Measurements from ENCODE around the gene PRR35.

The PRR35 gene

DNA sequence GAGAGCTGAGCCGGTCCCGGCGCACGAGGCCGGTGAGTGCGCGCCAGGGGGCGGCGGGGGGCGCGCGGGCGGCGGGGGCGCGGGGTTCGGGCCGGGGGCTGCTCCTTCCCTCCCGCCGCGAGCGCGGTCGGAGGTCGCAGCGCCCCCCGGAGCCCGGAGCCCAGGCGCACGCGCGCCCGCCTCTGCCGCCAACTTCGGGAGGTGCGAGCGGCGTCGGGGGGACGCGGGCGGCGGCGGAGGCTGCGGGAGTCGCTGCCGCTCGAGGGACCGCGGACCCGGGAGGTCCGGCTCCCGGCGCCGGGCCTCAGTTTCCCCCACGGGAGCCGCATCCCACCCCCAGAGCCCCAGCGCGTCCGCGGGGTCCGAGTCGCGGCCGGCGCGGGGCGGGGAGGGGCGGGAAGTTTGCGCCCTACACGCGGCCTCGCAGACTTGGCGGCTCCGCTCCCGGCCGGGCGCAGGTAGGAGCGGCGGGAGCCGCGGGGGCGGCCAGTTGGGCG lies at the start of gene PRR35:
Gene PRR35, plus strand, starts transcription at position 191 of the 497 bp plus-strand sequence. CDS start 2,901 bp downstream, outside the sequence.
- DNase-seq (ENCODE audit: extremely low read depth in 1 of 2, low read depth in 1 of 2), result no peak

DNA sequence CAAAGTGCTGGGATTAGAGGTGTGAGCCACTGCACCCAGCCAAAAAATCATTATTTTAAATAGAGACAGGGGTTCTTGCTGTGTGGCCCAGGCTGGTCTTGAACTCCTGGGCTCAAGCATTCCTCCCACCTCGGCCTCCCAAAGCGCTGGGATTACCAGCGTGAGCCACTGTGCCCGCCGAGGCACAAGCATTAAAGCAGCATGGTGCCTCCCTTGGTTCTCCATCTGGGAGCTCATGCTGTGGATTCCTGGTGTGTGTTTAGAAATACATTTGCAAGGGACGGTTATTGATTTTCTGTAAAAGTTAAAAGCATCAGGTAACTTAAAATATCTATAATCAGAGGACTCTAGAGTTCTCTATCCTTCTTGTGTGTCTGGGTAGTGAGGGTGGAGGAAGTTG lies 47.4 kb upstream of the PRR35 start:
- DNase-seq (ENCODE audit: extremely low read depth in 1 of 2, low read depth in 1 of 2), result no peak

DNA sequence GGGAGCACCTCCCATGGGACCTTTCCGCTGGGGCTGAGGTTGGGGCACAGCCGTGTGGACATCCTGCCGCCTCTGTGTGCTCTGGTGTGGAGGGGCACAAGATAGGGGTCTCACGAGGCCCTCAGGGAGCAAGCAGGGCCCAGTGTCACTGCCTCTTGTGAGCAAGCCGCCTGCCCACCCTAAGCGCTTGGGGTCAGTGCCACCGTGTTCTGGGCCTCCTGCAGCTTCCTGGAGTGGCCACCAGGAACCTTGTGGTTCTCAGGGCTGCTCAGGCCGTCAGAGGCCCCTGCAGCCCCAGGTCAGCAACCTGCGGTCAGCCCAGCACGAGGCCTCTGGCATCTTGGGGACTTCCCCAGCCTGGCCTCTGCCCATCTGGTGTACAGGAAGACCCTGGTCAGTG lies 46.2 kb upstream of the PRR35 start:
- DNase-seq (ENCODE audit: extremely low read depth in 1 of 2, low read depth in 1 of 2), result no peak

DNA sequence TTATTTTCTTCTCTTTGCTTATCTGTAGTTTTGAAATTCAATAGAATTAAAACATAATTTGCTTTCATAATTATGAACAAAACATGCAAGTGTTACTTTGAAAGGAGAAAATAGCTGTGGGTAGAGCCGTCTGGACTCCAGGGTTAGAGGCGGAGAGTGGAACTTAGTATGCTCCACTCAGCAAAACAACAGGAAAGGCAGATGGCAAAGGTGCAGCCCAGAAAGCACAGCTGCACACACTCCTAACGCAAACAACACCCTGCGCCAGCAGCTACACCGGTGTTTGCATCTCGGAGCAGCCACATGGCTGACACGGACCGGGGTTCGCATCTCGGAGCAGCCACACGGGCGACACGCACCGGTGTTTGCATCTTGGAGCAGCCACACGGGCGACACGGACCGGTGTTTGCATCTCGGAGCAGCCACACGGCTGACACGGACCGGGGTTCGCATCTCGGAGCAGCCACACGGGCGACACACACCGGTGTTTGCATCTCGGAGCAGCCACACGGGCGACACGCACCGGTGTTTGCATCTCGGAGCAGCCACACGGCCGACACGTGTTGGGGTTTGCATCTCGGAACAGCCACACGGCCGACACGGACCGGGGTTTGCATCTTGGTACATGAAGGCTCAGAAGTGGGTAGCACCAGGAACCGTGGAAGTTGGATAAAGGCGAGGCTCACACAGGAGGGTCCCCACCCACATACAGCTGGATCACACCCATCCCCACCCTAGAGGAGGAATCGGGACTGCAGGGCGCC lies 44.8 kb upstream of the PRR35 start:
- no peak for DNase-seq (ENCODE audit: extremely low read depth in 1 of 2, low read depth in 1 of 2)

DNA sequence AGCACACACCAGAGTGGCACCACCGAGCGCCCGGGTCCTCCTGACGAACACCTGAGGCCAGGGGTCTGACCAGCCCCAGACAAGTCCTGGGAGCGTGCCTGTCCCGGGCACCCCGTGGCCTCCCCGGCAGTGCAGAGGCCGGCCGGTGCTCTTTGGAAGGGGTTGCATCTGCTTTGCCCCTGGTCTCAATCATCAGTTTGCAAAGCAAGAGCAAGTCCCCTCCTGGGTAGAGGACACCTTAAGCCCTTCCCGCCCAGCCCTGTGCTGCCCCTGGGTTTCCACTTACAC lies 44.3 kb upstream of the PRR35 start:
- no peak for DNase-seq (ENCODE audit: extremely low read depth in 1 of 2, low read depth in 1 of 2)

DNA sequence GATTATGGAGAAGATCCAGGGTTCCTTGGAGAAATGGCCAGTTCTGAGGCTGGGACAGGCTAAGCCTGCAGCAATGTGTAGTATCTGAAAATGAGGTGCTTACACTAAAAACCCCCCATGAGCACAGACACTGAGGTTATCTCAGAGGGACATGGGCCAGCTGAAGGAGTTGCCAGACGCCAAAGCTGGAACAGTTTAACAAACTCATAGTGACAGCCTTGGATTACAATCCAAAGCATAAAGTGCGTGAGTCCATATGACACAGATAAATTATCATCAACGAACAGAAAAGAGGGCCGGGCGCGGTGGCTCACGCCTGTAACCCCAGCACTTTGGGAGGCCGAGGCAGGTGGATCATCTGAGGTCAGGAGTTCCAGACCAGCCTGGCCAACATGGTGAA lies 43.9 kb upstream of the PRR35 start:
- no peak for DNase-seq (ENCODE audit: extremely low read depth in 1 of 2, low read depth in 1 of 2)

DNA sequence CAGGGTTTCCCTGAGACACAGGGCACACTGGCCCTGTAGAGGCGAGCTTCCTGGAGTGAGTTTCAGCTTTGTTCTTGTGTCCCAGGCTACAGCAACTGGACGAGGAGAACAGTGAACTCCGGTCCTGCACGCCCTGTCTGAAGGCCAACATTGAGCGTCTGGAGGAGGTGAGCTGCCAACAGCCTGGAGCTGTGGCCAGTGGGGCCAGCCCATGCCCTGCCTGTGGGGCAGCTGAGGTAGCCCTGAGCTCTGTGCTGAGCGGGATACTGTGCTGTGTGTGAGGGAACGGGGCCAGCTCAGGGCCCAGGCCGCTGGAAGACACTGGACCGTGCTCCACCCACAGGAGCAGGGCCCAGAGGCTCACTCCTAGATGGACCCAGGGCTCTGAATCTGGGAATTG lies 41.3 kb upstream of the PRR35 start:
- DNase-seq (ENCODE audit: extremely low read depth in 1 of 2, low read depth in 1 of 2), result no peak

DNA sequence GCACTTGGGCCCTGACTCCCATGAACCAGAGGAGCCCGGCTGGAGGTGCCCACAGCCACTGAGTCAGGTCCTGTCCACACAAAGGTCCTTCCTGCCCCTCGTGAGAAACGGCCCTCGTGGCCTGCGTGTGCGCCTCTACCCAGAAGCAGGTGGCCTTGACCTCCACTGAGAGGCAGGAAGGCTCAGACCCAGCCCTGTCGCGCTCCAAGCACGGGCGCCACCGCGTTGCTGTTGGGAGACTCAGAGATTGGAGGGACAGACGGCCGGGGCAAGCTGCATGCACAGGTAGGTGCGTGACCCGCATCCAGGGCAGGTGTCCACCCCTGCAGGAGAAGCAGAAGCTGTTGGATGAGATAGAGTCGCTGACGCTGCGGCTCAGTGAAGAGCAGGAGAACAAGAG lies 40.8 kb upstream of the PRR35 start:
- no peak for DNase-seq (ENCODE audit: extremely low read depth in 1 of 2, low read depth in 1 of 2)

DNA sequence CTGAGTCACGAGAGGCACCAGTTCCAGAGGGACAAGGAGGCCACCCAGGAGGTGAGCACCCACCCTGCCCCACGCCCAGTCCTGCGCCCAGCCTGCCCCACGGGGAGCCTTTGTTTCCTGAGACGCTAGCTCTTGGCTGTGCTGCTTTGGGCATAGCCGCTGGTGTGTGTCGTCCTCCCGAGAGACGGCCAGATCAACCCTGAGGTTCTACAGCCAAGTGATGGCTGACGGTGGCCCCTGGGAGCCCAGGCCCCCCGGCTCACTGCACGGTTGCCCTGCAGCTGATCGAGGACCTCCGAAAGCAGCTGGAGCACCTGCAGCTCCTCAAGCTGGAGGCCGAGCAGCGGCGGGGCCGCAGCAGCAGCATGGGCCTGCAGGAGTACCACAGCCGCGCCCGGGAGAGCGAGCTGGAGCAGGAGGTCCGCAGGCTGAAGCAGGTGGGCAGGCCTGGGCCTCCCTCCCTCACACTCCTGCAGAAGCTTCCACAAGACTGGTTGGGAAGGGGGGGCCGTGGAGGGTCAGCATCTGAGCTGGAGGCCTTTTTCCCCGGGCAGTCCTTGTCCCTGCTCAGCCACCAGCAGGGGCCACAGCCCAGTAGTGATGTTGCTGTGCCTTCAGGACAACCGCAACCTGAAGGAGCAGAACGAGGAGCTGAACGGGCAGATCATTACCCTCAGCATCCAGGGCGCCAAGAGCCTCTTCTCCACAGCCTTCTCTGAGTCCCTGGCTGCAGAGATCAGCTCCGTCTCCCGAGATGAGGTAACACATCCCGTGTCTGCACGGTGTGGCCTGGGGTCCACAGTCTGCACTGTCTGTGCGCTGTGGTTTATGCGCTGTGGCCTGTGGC lies 40.1 kb upstream of the PRR35 start:
- DNase-seq (ENCODE audit: extremely low read depth in 1 of 2, low read depth in 1 of 2), result no peak

DNA sequence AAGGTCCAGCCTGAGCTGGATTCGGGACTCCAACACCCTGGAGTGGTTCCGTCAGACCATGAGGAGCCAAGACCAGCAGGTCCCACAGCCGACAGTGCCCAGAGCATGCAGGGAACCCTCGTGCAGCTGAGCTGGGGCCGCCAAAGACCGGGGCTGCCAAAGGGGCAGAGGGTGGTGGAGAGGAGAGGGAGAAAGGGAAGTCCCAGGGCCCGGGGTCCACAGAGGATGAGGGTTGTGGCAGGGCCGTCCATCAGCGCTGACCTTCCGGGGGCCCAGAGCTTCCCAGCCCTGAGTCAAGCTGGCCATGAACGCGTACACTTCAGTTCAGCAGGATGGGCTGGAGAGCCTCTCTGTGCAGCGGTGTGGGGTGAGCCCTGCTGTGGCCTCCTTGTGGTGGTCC lies 39.3 kb upstream of the PRR35 start:
- no peak for DNase-seq (ENCODE audit: extremely low read depth in 1 of 2, low read depth in 1 of 2)

DNA sequence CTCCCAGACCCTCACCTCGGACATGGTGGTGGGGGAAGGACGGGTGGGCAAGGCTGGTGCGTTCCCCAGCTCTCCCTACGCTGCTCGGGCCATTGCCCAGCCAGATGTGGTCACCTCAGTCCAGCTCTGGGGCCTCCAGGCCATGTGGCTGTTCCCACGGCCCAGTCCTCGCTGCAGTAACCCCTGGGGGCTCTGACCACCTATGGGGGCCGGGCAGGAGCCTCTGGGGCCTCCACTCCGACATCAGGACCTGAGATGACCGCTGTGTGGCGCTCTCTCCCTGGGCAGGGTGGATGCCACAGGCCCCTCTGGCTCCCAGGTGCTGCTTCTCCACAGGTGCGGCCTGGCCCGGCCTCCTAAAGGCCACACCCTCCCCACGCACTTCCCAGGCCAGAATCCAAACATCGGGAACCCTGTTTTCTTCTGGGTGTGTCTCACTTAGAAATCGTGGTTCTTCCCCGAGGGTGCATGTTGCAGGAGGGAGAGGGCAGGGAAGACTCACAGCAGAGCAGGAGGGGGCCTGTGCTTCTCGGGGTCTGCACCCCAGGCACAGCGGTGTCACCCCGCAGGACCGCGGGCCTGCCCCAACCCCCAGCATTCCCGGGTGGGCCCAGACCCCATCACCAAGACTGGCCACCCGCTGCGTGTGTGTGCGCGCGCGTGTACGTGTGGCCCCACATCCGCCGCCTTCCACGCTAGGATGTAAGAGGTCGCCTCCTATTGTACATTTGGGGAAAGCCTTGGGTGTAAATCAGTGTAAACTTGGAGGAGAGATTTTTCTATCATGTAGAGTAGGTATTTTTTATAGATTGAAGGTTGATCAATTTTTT lies 38.6 kb upstream of the PRR35 start:
- no peak for DNase-seq (ENCODE audit: extremely low read depth in 1 of 2, low read depth in 1 of 2)

DNA sequence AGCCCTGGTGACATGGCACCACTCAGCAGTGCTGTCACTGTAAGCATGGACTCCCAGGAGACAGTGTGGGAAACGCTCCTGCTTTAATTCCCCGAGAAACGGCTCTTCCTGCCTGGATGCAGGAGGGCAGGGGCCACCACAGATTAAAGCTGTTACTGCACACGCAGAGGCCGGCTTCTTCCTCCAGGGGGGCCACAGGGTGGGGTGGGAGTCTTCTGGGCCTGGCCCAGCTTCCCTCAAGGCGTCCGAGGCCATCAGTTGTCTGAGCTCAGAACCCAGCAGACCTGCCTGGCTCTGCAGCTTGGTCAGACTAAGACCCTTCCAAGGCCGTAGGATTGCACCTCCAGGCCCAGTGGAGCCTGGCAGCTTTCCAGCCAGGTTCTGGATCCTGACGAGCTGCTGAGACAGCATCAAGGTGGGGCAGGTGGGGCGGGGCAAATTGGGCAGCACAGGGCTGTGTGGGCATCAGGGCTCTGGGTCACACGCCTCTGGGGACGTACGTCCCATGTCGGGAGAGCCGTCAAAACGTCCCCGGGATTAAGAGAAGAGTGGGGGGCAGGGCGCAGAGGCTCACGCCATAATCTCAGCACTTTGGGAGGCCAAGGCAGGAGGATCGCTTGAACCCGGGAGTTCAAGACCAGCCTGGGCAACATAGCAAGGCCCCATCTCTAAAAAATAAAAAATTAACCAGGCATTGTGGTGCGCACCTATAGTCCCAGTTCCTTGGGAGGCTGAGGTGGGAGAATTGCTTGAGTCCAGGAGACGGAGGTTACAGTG lies 37.7 kb upstream of the PRR35 start:
- no peak for DNase-seq (ENCODE audit: extremely low read depth in 1 of 2, low read depth in 1 of 2)

DNA sequence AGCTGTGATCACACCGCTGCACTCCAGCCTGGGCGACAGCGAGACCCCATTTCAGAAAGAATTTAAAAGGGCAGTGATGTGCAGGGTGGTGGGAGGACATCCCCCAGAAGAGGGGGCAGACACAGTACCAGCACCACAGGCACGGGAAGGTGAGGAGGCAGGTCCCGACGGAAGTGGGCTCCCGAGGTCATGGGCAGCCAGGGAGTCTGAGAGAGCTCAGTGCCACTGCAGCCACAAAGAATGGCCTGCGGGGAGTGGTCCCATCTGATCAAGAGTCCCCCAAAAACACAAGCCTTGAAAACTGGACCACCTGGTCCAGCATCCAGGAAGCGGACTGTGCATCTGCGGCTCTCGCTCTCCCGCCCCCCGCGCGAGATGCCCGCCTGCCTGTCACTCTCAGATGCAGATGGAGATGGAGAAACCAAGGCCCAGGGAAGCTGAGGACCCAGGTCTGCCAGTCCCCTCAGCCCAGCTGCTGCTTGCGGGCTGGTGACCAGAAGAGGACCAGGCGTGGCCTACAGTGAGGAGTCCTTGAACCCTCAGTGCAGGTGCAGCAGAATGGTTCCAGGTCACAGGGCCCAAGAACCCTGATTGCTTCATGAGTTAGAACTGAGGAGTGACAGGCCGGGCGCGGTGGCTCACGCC lies 37.0 kb upstream of the PRR35 start:
- DNase-seq (ENCODE audit: extremely low read depth in 1 of 2, low read depth in 1 of 2), result no peak

DNA sequence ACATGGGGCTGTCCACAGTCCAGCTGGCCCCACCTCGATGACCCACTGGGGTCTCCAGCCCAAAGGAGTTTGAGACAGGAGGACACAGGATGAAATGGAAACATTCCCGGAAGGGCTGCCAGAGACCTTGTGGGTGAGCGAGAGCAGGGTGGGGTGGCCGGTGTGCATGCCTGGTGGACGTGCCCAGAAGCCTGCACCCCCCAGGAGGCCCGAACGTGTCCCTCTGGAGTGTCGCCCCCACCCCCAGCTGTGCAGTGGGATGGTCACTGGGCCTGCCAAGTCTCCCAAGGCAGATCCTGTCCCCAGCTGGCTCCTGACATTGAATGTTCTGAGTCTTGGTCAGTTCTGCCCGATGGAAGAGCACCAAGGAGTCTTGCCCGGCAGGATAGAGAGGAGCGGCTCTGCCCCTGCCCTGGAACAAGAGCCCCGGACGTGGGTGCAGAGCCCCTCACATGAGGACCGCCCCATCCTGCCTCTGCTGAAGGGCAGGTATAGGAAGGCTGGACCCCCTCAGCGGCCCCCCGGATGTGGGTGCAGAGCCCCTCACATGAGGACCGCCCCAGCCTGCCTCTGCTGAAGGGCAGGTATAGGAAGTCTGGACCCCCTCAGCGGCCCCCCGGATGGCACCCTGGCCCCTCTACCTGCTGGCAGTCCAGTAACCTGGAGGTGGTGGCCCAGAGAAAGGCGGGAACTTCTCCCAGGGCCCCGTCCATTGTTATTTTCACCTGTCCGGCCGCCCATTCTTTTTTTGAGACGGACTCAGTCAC lies 35.7 kb upstream of the PRR35 start:
- no peak for DNase-seq (ENCODE audit: extremely low read depth in 1 of 2, low read depth in 1 of 2)

DNA sequence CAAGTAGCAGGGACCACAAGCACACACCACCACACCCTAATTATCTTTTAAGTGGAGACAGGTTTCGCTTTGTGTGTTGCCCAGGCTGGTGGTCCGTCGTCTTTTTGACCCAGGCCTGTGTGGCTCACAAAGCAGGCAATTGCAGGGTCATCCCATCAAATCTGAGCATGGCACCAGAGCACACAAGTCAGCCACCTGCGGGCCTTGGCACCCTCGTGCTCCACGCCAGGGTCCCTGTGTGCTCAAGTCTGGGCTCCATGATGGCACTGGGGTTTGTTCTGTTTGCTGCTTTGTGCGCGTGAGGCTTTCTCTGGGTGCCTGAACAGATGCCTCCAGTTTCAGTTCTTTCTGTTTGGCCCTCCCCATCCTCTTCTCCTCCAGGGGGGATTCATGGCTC lies 35.1 kb upstream of the PRR35 start:
- no peak for DNase-seq (ENCODE audit: extremely low read depth in 1 of 2, low read depth in 1 of 2)

DNA sequence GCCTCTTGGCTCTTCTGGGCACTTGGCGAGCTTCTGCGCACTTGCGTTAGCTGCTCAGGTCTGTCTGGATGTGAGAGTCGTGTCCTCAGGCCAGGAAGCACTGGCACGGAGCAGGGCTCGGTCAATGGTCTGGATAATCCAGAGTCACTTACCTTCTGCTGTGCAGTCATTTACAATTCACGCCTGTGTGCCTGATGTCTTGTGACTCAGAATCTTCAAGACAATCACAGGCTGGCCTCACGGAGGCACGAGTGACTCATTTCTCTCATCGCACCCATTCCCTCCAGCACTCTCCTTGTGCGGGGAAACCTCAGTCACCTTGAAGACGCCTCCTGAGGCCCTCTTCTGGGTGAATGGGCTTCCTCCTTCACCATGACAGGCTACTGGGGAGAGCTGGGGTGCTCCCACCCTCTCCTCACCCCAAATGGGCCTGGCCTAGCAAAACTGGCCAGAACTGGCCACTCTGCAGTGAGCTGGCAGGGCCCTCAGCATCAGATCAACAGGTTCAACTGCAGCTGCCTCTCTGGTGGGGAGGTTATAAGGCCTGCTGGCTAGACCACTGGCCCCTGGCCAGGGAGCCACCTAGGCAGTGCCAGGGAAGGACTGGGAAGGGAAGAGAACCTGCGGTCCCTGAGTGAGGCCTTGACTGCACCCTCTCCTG lies 34.5 kb upstream of the PRR35 start:
- DNase-seq (ENCODE audit: extremely low read depth in 1 of 2, low read depth in 1 of 2), result peak in 1 of 2 donors; percentile 25

DNA sequence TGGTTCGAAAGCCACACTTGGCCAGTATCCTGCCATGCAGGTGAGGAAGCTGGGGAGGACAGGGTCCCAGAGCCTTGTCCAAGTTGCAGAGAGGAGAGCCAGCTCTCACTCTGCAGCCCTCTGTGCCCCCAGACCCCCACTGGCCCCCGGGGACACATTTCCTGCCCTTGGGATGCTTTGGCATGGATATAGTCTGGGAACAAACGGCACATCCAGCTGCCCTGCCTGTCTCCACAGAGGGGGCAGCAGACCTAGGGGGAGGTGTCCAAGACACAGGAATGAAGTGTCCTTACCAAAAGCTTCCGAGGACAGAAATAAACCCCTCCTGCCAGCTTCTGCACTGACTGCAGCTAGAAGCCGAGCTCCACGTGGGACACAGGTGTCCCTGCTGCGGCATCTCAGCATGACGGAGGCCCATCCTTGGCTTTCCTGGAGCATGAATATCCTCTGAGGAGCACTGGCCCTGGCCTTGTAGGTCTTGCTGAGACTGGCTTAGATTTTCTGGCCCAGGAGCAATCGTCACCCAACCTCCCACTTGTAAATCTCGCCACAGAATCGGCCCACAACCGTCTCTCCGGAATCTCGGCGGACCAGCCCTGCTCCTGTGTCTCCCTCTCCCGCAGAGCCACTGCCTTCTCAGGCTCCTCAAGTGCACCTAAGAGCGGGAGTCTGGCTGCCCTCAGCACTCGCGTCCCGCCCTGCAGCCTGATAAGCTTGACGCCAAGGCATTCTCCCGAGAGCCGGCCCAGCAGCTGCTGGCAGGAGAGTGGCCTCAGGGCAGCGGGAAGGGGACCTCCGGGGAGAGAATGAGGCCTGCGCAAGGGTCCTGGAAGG lies 33.8 kb upstream of the PRR35 start:
- DNase-seq (ENCODE audit: extremely low read depth in 1 of 2, low read depth in 1 of 2), result no peak

Measured in activated CD8-positive, alpha-beta memory T cell treated with anti-CD3 and anti-CD28 coated beads for 1 hour (primary cell).